ENCODE measurements around the gene UBE2D3.

The UBE2D3 gene

DNA sequence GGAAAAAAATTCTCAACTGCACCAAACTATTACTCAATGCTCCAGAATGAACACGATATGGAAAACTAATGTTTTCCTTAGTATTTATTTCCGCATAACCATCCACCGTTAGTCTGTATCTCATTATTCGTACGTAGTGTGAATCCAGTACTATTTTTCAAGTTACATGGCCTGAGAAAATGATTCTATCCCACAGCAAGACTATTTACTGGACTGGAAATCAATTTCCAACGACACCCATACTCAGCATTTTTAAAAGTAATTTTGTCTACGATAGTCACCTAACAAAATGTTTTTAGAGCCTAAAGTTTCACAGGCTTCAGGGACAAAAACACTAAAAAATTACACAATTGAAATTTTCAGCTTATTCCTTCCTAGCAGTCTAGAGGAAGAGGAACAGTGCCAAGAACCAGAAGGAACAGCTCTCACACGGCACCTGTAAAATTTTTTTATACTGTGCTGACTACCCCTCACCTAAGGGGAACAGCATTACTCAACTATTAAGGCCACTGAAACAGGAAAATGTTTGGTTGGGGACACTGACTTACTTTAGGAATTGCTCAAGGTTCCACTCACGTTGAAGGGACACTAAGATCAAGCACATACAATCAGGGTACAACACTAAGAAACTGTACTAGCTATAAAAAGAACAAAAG is 9.6 kb downstream of the UBE2D3 start:
- no peak overlapping the region for H3K4me3 ChIP-seq (ENCODE audit: control insufficient read depth in 1 of 7, extremely low read depth in 1 of 7, insufficient read depth in 4 of 7, low read depth in 2 of 7, low read length in 6 of 7)
- ChIA-PET CTCF (interaction anchor here (0.9 to 2.4 kb wide), 6 partner anchors 8 to 192 kb away, joined by 3 to 10 read pairs (median 4); no protein-coding TSS in a partner anchor), POLR2A (interaction anchor here (0.6 to 3.5 kb wide), 3 partner anchors 9 to 56 kb away, joined by 4 to 15 read pairs (median 4); partner anchors contain the start of gene UBE2D3)

GRCh38 chr4:102817021-102817605 is 10.2 kb downstream of the UBE2D3 start:
- peaks cover 11 to 38% (median 20%) of the 10 kb centered on the region in 4 experiments for H3K4me1 ChIP-seq (ENCODE audit: control extremely low read depth in 1 of 4, control insufficient read depth in 4 of 4, insufficient read depth in 4 of 4, low read length in 3 of 4)
- ChIA-PET CTCF (interaction anchor here (0.8 to 2.4 kb wide), 8 partner anchors 8 to 192 kb away, joined by 3 to 10 read pairs (median 4); partner anchors contain the start of gene UBE2D3), POLR2A (interaction anchor here (0.6 to 3.5 kb wide), 3 partner anchors 10 to 55 kb away, joined by 4 to 15 read pairs (median 4); partner anchors contain the start of gene UBE2D3)
- peaks cover 3 to 48% (median 14%) of the 10 kb centered on the region in 4 experiments for H3K36me3 ChIP-seq (ENCODE audit: control insufficient read depth in 4 of 4, insufficient read depth in 4 of 4, low read length in 3 of 4)
- no peaks in the 10 kb centered on the region for H3K9me3 ChIP-seq (ENCODE audit: control extremely low read depth in 1 of 5, control insufficient read depth in 4 of 5, insufficient read depth in 2 of 5, low read depth in 1 of 5, low read length in 4 of 5)
- no peak overlapping the region for H3K27ac ChIP-seq (ENCODE audit: insufficient read depth in 1 of 2, low read depth in 1 of 2, low read length in 2 of 2, poor library complexity in 1 of 2, severe bottlenecking in 2 of 2)
- no peaks in the 10 kb centered on the region for H3K27me3 ChIP-seq (replicated peaks in 2 of 5; ENCODE audit: control insufficient read depth in 4 of 5, insufficient read depth in 5 of 5, low read length in 4 of 5)
- no CpG with 5 or more reads among the region's 3 CpGs for WGBS (ENCODE audit: insufficient coverage)
- no peak for DNase-seq
- H3K4me3 ChIP-seq (ENCODE audit: control insufficient read depth in 1 of 7, extremely low read depth in 1 of 7, insufficient read depth in 4 of 7, low read depth in 2 of 7, low read length in 6 of 7) = no peak overlapping the region

More for the DNA sequence above, 9.6 kb downstream of the UBE2D3 start:
- Histone ChIP-seq H3K36me3 (ENCODE audit: control insufficient read depth in 4 of 4, insufficient read depth in 4 of 4, low read length in 3 of 4) (peaks cover 3 to 50% (median 15%) of the 10 kb centered on the region in 4 experiments), H3K27me3 (replicated peaks in 2 of 5; ENCODE audit: control insufficient read depth in 4 of 5, insufficient read depth in 5 of 5, low read length in 4 of 5) (no peaks in the 10 kb centered on the region), H3K9me3 (ENCODE audit: control extremely low read depth in 1 of 5, control insufficient read depth in 4 of 5, insufficient read depth in 2 of 5, low read depth in 1 of 5, low read length in 4 of 5) (no peaks in the 10 kb centered on the region), H3K4me1 (ENCODE audit: control extremely low read depth in 1 of 4, control insufficient read depth in 4 of 4, insufficient read depth in 4 of 4, low read length in 3 of 4) (peaks cover 11 to 40% (median 23%) of the 10 kb centered on the region in 4 experiments), H3K27ac (ENCODE audit: insufficient read depth in 1 of 2, low read depth in 1 of 2, low read length in 2 of 2, poor library complexity in 1 of 2, severe bottlenecking in 2 of 2) (no peak overlapping the region)
- WGBS (ENCODE audit: insufficient coverage) = 90% methylated on average over 7 of the region's 9 CpGs
- no peak for DNase-seq

- Histone ChIP-seq H3K4me3 (ENCODE audit: control insufficient read depth in 1 of 7, extremely low read depth in 1 of 7, insufficient read depth in 4 of 7, low read depth in 2 of 7, low read length in 6 of 7) (no peak overlapping the region), H3K4me1 (ENCODE audit: control extremely low read depth in 1 of 4, control insufficient read depth in 4 of 4, insufficient read depth in 4 of 4, low read length in 3 of 4) (peaks cover 8 to 33% (median 12%) of the 10 kb centered on the region in 4 experiments), H3K27ac (ENCODE audit: insufficient read depth in 1 of 2, low read depth in 1 of 2, low read length in 2 of 2, poor library complexity in 1 of 2, severe bottlenecking in 2 of 2) (no peak overlapping the region), H3K27me3 (replicated peaks in 2 of 5; ENCODE audit: control insufficient read depth in 4 of 5, insufficient read depth in 5 of 5, low read length in 4 of 5) (no peaks in the 10 kb centered on the region), H3K9me3 (ENCODE audit: control extremely low read depth in 1 of 5, control insufficient read depth in 4 of 5, insufficient read depth in 2 of 5, low read depth in 1 of 5, low read length in 4 of 5) (no peaks in the 10 kb centered on the region), H3K36me3 (ENCODE audit: control insufficient read depth in 4 of 4, insufficient read depth in 4 of 4, low read length in 3 of 4) (peaks cover 3 to 53% (median 14%) of the 10 kb centered on the region in 4 experiments)
- 100% methylated on average over 1 of the region's 2 CpGs for WGBS (ENCODE audit: insufficient coverage)
- CTCF ChIA-PET = interaction anchor here (0.6 to 2.4 kb wide), 7 partner anchors 9 to 193 kb away, joined by 3 to 10 read pairs (median 4); no protein-coding TSS in a partner anchor
- POLR2A ChIA-PET = interaction anchor here (0.6 to 3.5 kb wide), 3 partner anchors 11 to 23 kb away, joined by 3 to 15 read pairs (median 3); partner anchors contain the start of gene UBE2D3
- DNase-seq = no peak
Measured at GRCh38 chr4:102815981-102816380, 11.4 kb downstream of the UBE2D3 start.

DNA sequence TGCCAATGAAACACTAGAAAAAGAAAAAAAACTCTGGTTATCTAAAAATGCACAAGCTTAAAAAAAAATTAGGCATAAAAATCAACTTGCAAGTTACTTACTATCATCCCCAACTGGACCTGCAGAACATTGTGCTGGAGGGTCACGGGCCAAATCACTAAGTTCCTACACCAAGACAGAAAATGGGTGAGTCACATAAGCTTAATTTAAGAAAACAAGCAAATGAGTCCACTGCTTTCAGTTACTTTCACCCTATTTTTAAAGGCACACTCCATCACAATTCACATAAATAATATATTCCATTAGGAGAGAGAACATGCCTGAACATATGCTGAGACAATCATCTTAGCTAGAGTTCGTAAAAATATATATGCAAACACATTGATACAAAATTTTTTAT is 17.7 kb downstream of the UBE2D3 start:
- Histone ChIP-seq H3K9me3 (ENCODE audit: control extremely low read depth in 1 of 5, control insufficient read depth in 4 of 5, insufficient read depth in 2 of 5, low read depth in 1 of 5, low read length in 4 of 5) (no peaks in the 10 kb centered on the region), H3K4me1 (ENCODE audit: control extremely low read depth in 1 of 4, control insufficient read depth in 4 of 4, insufficient read depth in 4 of 4, low read length in 3 of 4) (peaks cover 0 to 16% (median 3%) of the 10 kb centered on the region in 4 experiments), H3K27ac (ENCODE audit: insufficient read depth in 1 of 2, low read depth in 1 of 2, low read length in 2 of 2, poor library complexity in 1 of 2, severe bottlenecking in 2 of 2) (no peak overlapping the region), H3K4me3 (ENCODE audit: control insufficient read depth in 1 of 7, extremely low read depth in 1 of 7, insufficient read depth in 4 of 7, low read depth in 2 of 7, low read length in 6 of 7) (no peak overlapping the region), H3K36me3 (ENCODE audit: control insufficient read depth in 4 of 4, insufficient read depth in 4 of 4, low read length in 3 of 4) (peaks cover 14 to 70% (median 36%) of the 10 kb centered on the region in 4 experiments), H3K27me3 (replicated peaks in 2 of 5; ENCODE audit: control insufficient read depth in 4 of 5, insufficient read depth in 5 of 5, low read length in 4 of 5) (no peaks in the 10 kb centered on the region)
- POLR2A ChIA-PET = interaction anchor here (1.0 kb wide), 1 partner anchor 16 kb away, joined by 3 read pairs; no protein-coding TSS in a partner anchor
- no peak for DNase-seq
- CTCF ChIA-PET = interaction anchor here (0.9 to 3.2 kb wide), 6 partner anchors 8 to 15 kb away, joined by 3 to 10 read pairs (median 4); no protein-coding TSS in a partner anchor
- WGBS (ENCODE audit: insufficient coverage) = 100% methylated on average over 1 of the region's 2 CpGs

DNA sequence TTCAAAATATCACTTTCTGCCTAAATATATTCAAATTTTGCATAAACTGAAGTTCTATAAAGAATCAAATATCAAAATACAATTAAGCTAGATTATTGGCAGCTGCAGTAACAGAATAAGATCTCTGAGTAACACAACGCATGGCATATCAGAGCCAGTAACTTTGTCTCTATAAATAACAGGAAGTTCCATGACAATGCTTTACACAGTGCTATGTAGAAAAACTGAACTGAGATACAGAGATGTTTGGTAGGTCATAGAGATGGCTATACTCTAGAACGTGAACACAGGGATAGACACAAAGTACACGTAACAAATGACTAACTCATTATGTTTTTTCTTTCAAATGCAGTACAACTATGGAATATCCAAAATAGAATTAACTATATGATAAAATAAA is 18.2 kb downstream of the UBE2D3 start:
- ChIA-PET CTCF (interaction anchor here (0.9 to 1.3 kb wide), 4 partner anchors 9 to 16 kb away, joined by 3 to 5 read pairs (median 4); no protein-coding TSS in a partner anchor), POLR2A (interaction anchor here (0.6 to 1.0 kb wide), 2 partner anchors 16 to 19 kb away, joined by 3 to 4 read pairs; no protein-coding TSS in a partner anchor)
- DNase-seq = peak in 2 of 3 donors; percentile 44 to 58
- H3K9me3 ChIP-seq (ENCODE audit: control extremely low read depth in 1 of 5, control insufficient read depth in 4 of 5, insufficient read depth in 2 of 5, low read depth in 1 of 5, low read length in 4 of 5) = no peaks in the 10 kb centered on the region
- no peak overlapping the region for H3K27ac ChIP-seq (ENCODE audit: insufficient read depth in 1 of 2, low read depth in 1 of 2, low read length in 2 of 2, poor library complexity in 1 of 2, severe bottlenecking in 2 of 2)
- H3K4me1 ChIP-seq (ENCODE audit: control extremely low read depth in 1 of 4, control insufficient read depth in 4 of 4, insufficient read depth in 4 of 4, low read length in 3 of 4) = peaks cover 0 to 16% (median 3%) of the 10 kb centered on the region in 4 experiments
- H3K36me3 ChIP-seq (ENCODE audit: control insufficient read depth in 4 of 4, insufficient read depth in 4 of 4, low read length in 3 of 4) = peaks cover 16 to 70% (median 37%) of the 10 kb centered on the region in 4 experiments
- no peaks in the 10 kb centered on the region for H3K27me3 ChIP-seq (replicated peaks in 2 of 5; ENCODE audit: control insufficient read depth in 4 of 5, insufficient read depth in 5 of 5, low read length in 4 of 5)
- no peak overlapping the region for H3K4me3 ChIP-seq (ENCODE audit: control insufficient read depth in 1 of 7, extremely low read depth in 1 of 7, insufficient read depth in 4 of 7, low read depth in 2 of 7, low read length in 6 of 7)
- no CpG with 5 or more reads among the region's 3 CpGs for WGBS (ENCODE audit: insufficient coverage)

GRCh38 chr4:102808009-102808408 is 19.3 kb downstream of the UBE2D3 start:
- no peaks in the 10 kb centered on the region for H3K27me3 ChIP-seq (replicated peaks in 2 of 5; ENCODE audit: control insufficient read depth in 4 of 5, insufficient read depth in 5 of 5, low read length in 4 of 5)
- H3K27ac ChIP-seq (ENCODE audit: insufficient read depth in 1 of 2, low read depth in 1 of 2, low read length in 2 of 2, poor library complexity in 1 of 2, severe bottlenecking in 2 of 2) = no peak overlapping the region
- no peaks in the 10 kb centered on the region for H3K9me3 ChIP-seq (ENCODE audit: control extremely low read depth in 1 of 5, control insufficient read depth in 4 of 5, insufficient read depth in 2 of 5, low read depth in 1 of 5, low read length in 4 of 5)
- CTCF ChIA-PET = interaction anchor here (1.2 to 2.8 kb wide), 3 partner anchors 9 to 13 kb away, joined by 3 to 10 read pairs (median 3); no protein-coding TSS in a partner anchor
- no peak for DNase-seq
- peaks cover 0 to 16% (median 3%) of the 10 kb centered on the region in 4 experiments for H3K4me1 ChIP-seq (ENCODE audit: control extremely low read depth in 1 of 4, control insufficient read depth in 4 of 4, insufficient read depth in 4 of 4, low read length in 3 of 4)
- peaks cover 21 to 72% (median 43%) of the 10 kb centered on the region in 4 experiments for H3K36me3 ChIP-seq (ENCODE audit: control insufficient read depth in 4 of 4, insufficient read depth in 4 of 4, low read length in 3 of 4)
- POLR2A ChIA-PET = no interaction called here
- no CpG with 5 or more reads among the region's 2 CpGs for WGBS (ENCODE audit: insufficient coverage)
- no peak overlapping the region for H3K4me3 ChIP-seq (ENCODE audit: control insufficient read depth in 1 of 7, extremely low read depth in 1 of 7, insufficient read depth in 4 of 7, low read depth in 2 of 7, low read length in 6 of 7)
